HCT116 (cell line): ENCODE measurements around the gene VSIG2.

Experiments used
- FOSL1 ChIP-seq: IDR thresholded peaks from 2 replicates; pipeline ENCODE4 v1.6.1; 2012; ENCODE audit warnings: low read depth
- POLR2AphosphoS5 ChIP-seq: IDR thresholded peaks from 2 replicates; pipeline ENCODE4 v1.6.1; 2011; ENCODE audit warnings: mild to moderate bottlenecking, low read depth, low read length, moderate library complexity
- TF ChIP-seq, protein P1 (sequence below): IDR thresholded peaks from 2 replicates; pipeline ENCODE4 v1.6.1; 2012
- TF ChIP-seq, protein P2 (sequence below), 3 experiments: fragments of 200-600 bp in 1 of 3; sonication (generic) in 1 of 3; IDR thresholded peaks in 2 of 3; conservative IDR thresholded peaks in 1 of 3; 2 replicates each; pipeline ENCODE4 v1.5.1; 2012 to 2017; ENCODE audit warnings: low read depth in 2 of 3, low read length in 2 of 3, antibody characterized with exemption in 1 of 3, borderline replicate concordance in 1 of 3, control low read depth in 1 of 3, mild to moderate bottlenecking in 1 of 3, mixed read lengths in 1 of 3, mixed run types in 1 of 3, moderate library complexity in 1 of 3; ENCODE audit not compliant: insufficient read depth in 1 of 3

DNA sequence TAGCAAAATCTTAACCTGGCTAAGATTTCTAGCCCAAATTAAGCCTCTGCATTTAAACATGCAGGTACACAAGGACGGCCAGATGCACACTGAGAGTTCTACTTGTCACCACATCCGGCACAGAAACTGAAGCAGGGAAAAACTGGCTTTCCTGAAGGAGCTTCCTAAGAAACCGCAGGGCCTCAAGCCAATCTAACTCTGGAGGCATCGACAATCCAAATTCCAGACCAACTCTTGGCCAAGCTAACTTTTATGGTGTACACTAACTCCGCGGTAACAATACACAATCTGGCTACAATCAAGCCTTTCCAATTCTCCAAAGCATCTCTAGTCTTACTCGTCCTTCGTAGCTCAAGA is 46.9 kb upstream of the VSIG2 start:
- TF ChIP-seq, protein P1, sequence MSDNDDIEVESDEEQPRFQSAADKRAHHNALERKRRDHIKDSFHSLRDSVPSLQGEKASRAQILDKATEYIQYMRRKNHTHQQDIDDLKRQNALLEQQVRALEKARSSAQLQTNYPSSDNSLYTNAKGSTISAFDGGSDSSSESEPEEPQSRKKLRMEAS: no peak
- TF ChIP-seq FOSL1: no peak
- TF ChIP-seq, protein P2, sequence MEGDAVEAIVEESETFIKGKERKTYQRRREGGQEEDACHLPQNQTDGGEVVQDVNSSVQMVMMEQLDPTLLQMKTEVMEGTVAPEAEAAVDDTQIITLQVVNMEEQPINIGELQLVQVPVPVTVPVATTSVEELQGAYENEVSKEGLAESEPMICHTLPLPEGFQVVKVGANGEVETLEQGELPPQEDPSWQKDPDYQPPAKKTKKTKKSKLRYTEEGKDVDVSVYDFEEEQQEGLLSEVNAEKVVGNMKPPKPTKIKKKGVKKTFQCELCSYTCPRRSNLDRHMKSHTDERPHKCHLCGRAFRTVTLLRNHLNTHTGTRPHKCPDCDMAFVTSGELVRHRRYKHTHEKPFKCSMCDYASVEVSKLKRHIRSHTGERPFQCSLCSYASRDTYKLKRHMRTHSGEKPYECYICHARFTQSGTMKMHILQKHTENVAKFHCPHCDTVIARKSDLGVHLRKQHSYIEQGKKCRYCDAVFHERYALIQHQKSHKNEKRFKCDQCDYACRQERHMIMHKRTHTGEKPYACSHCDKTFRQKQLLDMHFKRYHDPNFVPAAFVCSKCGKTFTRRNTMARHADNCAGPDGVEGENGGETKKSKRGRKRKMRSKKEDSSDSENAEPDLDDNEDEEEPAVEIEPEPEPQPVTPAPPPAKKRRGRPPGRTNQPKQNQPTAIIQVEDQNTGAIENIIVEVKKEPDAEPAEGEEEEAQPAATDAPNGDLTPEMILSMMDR (IDR thresholded peaks at IDR 0.05 in 2 of 3, conservative IDR thresholded peaks at IDR 0.05 in 1 of 3; ENCODE audit: borderline replicate concordance in 1 of 3, insufficient read depth in 1 of 3, low read depth in 2 of 3, low read length in 2 of 3): no peak
- TF ChIP-seq POLR2AphosphoS5: no peak
